Endothelial cell of umbilical vein (primary cell): ENCODE results near the gene LEO1. TPM values are rescaled to one million over a fixed set of nuclear protein-coding genes. Genes with fewer than 3 reads are reported as not detected.

ENCODE experiments used
- BruUV-seq: library from RNA; stranded (reverse); fragments of 400-500 nt; replicated peaks from 2 replicates; lab custom pipeline; 2021; lab: Mats Ljungman, UMichigan
- CTCF ChIA-PET: fragments of 300-600, 350-600 bp; sonication (Branson Sonifier 250); formaldehyde crosslinking; loops from one replicate; lab custom pipeline; 2021; ENCODE audit warnings: antibody characterized with exemption, inconsistent platforms; lab: Charles Lee
- POLR2A ChIA-PET: fragments of 300-600, 350-600 bp; sonication (Branson Sonifier 250); formaldehyde crosslinking; loops from one replicate; lab custom pipeline; 2021; ENCODE audit warnings: antibody characterized with exemption, inconsistent platforms; lab: Charles Lee
- DNase-seq: peaks from one replicate; pipeline ENCODE4 v3.0.0-alpha.2; 2011; ENCODE audit warnings: low read depth, low spot score
- FAIRE-seq: peaks from 2 replicates; lab custom pipeline; 2011; peaks lifted over from hg19 to GRCh38; lab: Jason Lieb, UNC
- H2AFZ ChIP-seq: 2 replicates; pipeline ENCODE4 v1.6.0; 2012; ENCODE audit warnings: low read depth, low read length, control low read depth, inconsistent platforms
- H3K27ac ChIP-seq: 2 replicates; pipeline ENCODE4 v1.5.1; 2011; ENCODE audit warnings: low read depth, mild to moderate bottlenecking, control low read depth, low read length, moderate library complexity; ENCODE audit not compliant: insufficient read depth
- H3K27me3 ChIP-seq, 2 experiments: 2 replicates each; pipeline versions ENCODE4 v1.6.0 to v1.6.1; 2011; ENCODE audit warnings: low read length in 2 of 2, mixed read lengths in 1 of 2; ENCODE audit not compliant: control insufficient read depth in 2 of 2, insufficient read depth in 2 of 2
- H3K36me3 ChIP-seq, 2 experiments: 2 replicates in 1 of 2; 3 replicates in 1 of 2; pipeline ENCODE4 v1.5.1; 2011; ENCODE audit warnings: low read length in 2 of 2, mild to moderate bottlenecking in 1 of 2, moderate library complexity in 1 of 2; ENCODE audit not compliant: control insufficient read depth in 2 of 2, insufficient read depth in 2 of 2; ENCODE audit errors: extremely low read depth in 1 of 2
- H3K4me1 ChIP-seq: 3 replicates; pipeline ENCODE4 v1.5.1; 2011; ENCODE audit warnings: mild to moderate bottlenecking, low read length; ENCODE audit not compliant: control insufficient read depth, insufficient read depth; ENCODE audit errors: extremely low read depth
- H3K4me2 ChIP-seq: 2 replicates; pipeline ENCODE4 v1.6.1; 2011; ENCODE audit warnings: low read length, control low read depth, mixed read lengths; ENCODE audit not compliant: insufficient read depth
- H3K4me3 ChIP-seq, 3 experiments: fragments of 200-600 bp in 1 of 3; sonication (generic), shearing (Covaris generic) in 1 of 3; replicated peaks in 1 of 3; 2 replicates each; pipeline ENCODE4 v1.5.1; 2011 to 2016; ENCODE audit warnings: control low read depth in 3 of 3, low read length in 3 of 3, mild to moderate bottlenecking in 2 of 3, inconsistent platforms in 1 of 3, low read depth in 1 of 3, moderate library complexity in 1 of 3; ENCODE audit not compliant: insufficient read depth in 1 of 3
- H3K79me2 ChIP-seq: 2 replicates; pipeline ENCODE4 v1.6.0; 2012; ENCODE audit warnings: low read length, inconsistent platforms; ENCODE audit not compliant: control insufficient read depth, insufficient read depth
- H3K9ac ChIP-seq: replicated peaks from 2 replicates; pipeline ENCODE3; 2011; ENCODE audit warnings: low read length, control low read depth; ENCODE audit not compliant: insufficient read depth; ENCODE audit errors: extremely low read depth
- H3K9me1 ChIP-seq: replicated peaks from 3 replicates; pipeline ENCODE4 v1.6.0; 2011; ENCODE audit warnings: mild to moderate bottlenecking, low read length; ENCODE audit not compliant: control insufficient read depth, insufficient read depth; ENCODE audit errors: extremely low read depth
- H3K9me3 ChIP-seq: replicated peaks from 2 replicates; pipeline ENCODE4 v1.5.1; 2012; ENCODE audit warnings: low read length, inconsistent platforms; ENCODE audit not compliant: control insufficient read depth, insufficient read depth
- H4K20me1 ChIP-seq: replicated peaks from 2 replicates; pipeline ENCODE3; 2011; ENCODE audit warnings: mild to moderate bottlenecking, low read length; ENCODE audit not compliant: control insufficient read depth, insufficient read depth; ENCODE audit errors: extremely low read depth
- CTCF ChIP-seq, 2 donors: IDR thresholded peaks; 1 replicate in 1 of 2; 2 replicates in 1 of 2; pipeline ENCODE4 v1.5.1; 2011; ENCODE audit warnings: low read length in 2 of 2, mild to moderate bottlenecking in 2 of 2, moderate library complexity in 2 of 2, control low read depth in 1 of 2, inconsistent platforms in 1 of 2, low read depth in 1 of 2; ENCODE audit not compliant: insufficient read depth in 1 of 2; ENCODE audit errors: extremely low read depth in 1 of 2
- FOS ChIP-seq: IDR thresholded peaks from 2 replicates; pipeline ENCODE4 v1.6.1; 2011; ENCODE audit warnings: mild to moderate bottlenecking, low read length, moderate library complexity, borderline replicate concordance; ENCODE audit not compliant: insufficient read depth
- GATA2 ChIP-seq: IDR thresholded peaks from 2 replicates; pipeline ENCODE4 v1.7.0; 2011; ENCODE audit warnings: low read depth, mild to moderate bottlenecking, moderate library complexity, mixed read lengths, low read length; ENCODE audit not compliant: insufficient read length, insufficient read depth
- JUN ChIP-seq: IDR thresholded peaks from 2 replicates; pipeline ENCODE4 v1.6.1; 2011; ENCODE audit warnings: borderline replicate concordance, low read depth; ENCODE audit not compliant: insufficient read length, insufficient read depth
- MAX ChIP-seq: IDR thresholded peaks from 2 replicates; pipeline ENCODE4 v1.6.1; 2011; ENCODE audit not compliant: insufficient read depth, insufficient read length
- MYC ChIP-seq: IDR thresholded peaks from one replicate; pipeline ENCODE4 v1.6.1; 2011; ENCODE audit warnings: mild to moderate bottlenecking, low read depth, low read length
- POLR2A ChIP-seq: IDR thresholded peaks from 2 replicates; pipeline ENCODE4 v1.6.1; 2012; ENCODE audit warnings: low read depth, mild to moderate bottlenecking, control low read depth, low read length
- POLR2AphosphoS5 ChIP-seq: IDR thresholded peaks from 2 replicates; pipeline ENCODE4 v1.6.1; 2012; ENCODE audit warnings: low read depth, mild to moderate bottlenecking, control low read depth, low read length, moderate library complexity; ENCODE audit not compliant: insufficient read depth
- dilution Hi-C: fragments of 300-500 bp; cut with MboI; formaldehyde crosslinking; loops from one replicate; pipeline ENCODE4 v1.15.0; 2019; ENCODE audit warnings: low sequenced_read_pairs; ENCODE audit not compliant: extremely low pct_ligation_motif_present
- intact Hi-C: fragments of 100-400 bp; cut with micrococcal nuclease; formaldehyde crosslinking; loops from one replicate; pipeline ENCODE4 v1.10.0; 2022
- polyA plus RNA-seq, 4 experiments: library from polyadenylated mRNA; depleted of rRNA in 3 of 4; stranded (reverse) in 3 of 4; unstranded in 1 of 4; fragments of >200 nt; gene quantifications; 2 replicates each; pipeline versions ENCODE4 v1.2.1 to v1.2.3, GENCODE V29; 2011 to 2012; ENCODE audit warnings: missing spikeins in 1 of 4
- total RNA-seq: library from RNA; stranded (reverse); gene quantifications from 2 replicates; pipeline ENCODE4 v1.2.3, GENCODE V29; 2021

The LEO1 gene
- total and polyA plus RNA-seq, 2 donors (not counting 3 experiments of a cell fraction or from before 2014, with no cell fraction given): 1.3 to 28.0 TPM

DNA sequence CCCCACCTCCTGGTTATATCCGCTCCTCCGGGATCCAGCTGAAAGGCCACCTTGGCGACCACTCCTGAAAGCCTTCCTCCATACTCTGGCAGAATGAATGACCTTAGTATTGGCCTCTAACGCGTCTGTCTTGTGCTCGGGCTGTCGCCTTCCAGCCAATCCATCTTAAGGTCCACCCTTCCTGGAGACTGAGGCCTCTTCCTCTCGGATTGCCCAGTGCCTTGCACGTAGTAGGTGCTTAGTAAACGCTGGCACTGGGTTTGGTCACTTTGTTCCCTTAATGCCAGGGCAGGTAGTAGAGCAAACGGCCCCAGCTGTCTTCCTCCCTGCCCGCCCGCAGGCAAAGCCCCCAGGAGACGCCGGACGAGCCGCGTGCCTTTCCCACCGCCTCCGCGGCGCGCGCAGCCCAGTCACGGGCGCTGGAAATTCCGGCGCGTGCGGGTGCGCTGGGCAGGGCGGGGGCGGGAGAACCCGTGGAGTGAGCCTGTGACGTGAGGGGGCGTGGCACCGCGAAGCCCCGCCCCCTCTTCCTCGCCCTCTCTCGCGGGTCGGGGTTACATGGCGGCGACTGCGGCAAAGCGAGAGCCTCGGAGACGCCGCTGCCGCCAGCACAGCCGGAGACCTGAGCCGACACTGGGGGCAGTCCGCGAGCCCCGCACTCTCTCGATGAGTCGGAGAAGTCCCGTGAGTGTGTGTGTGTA lies 47.3 kb upstream of the LEO1 start, which contains the start of gene MAPK6:
TSS of gene MAPK6 (plus strand) at position 527 of the 701 bp plus-strand sequence. CDS start 27,242 bp downstream, outside the sequence.
- Histone ChIP-seq H3K4me2 (peak within 1 kb of the TSS; percentile 100), H2AFZ (peak within 1 kb of the TSS; percentile 48), H3K9ac (peak within 1 kb of the TSS; percentile 99), H3K27ac (peak within 1 kb of the TSS; percentile 96), H3K79me2 (peaks cover 39% of the 10 kb centered on the region), H3K9me3 (no peaks in the 10 kb centered on the region), H3K27me3 (no peaks in the 10 kb centered on the region), H4K20me1 (no peaks in the 10 kb centered on the region), H3K4me1 (peaks cover 25% of the 10 kb centered on the region), H3K9me1 (no peaks in the 10 kb centered on the region), H3K36me3 (no peaks in the 10 kb centered on the region), H3K4me3 (peak within 1 kb of the TSS; percentile 73 to 99 (median 90))
- POLR2A ChIA-PET: no interaction called here
- intact Hi-C loops: loop anchor here (1.0 kb wide), 4 partner anchors 13 to 74 kb away; no protein-coding TSS in a partner anchor
- FAIRE-seq (peak; percentile 71), DNase-seq (peak; percentile 93)
- BruUV-seq: TSS peak; percentile 54
- CTCF ChIA-PET: interaction anchor here (1.1 kb wide), 1 partner anchor 60 kb away, joined by 4 read pairs; no protein-coding TSS in a partner anchor
- dilution Hi-C loops: no loop called here
- peak; percentile 84 for TF ChIP-seq POLR2AphosphoS5
- no peak for TF ChIP-seq FOS
- TF ChIP-seq GATA2: no peak
- TF ChIP-seq POLR2A: peak; percentile 75
- TF ChIP-seq MYC: no peak
- TF ChIP-seq MAX: peak; percentile 42

DNA sequence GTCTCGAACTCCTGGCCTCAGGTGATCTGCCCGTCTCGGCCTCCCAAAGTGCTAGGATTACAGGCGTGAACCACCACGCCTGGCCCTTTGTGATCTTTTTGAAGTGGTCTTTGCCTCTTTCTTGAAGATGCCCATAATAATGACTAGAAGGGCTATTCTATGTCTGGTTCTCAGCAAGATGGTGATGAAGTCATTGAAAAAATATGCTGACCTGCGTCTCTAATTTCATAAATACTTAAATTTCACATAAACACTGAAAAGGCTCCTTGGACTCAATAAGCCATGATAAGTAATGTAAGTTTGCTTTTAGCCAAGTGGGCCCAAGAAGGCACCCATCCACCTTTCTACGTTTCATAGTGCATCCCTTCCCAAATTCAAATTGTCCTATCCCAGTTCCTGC lies 46.7 kb upstream of the LEO1 start:
- Histone ChIP-seq H3K4me1 (peaks cover 26% of the 10 kb centered on the region), H3K27ac (peak overlapping the region; percentile 62), H3K4me3 (no peak overlapping the region), H3K4me2 (peak overlapping the region; percentile 55), H2AFZ (no peak overlapping the region), H3K9me1 (no peaks in the 10 kb centered on the region), H3K79me2 (peaks cover 33% of the 10 kb centered on the region), H3K27me3 (no peaks in the 10 kb centered on the region), H3K9ac (no peak overlapping the region), H3K9me3 (no peaks in the 10 kb centered on the region), H4K20me1 (no peaks in the 10 kb centered on the region), H3K36me3 (no peaks in the 10 kb centered on the region)
- dilution Hi-C loops (no loop called here), intact Hi-C loops (no loop called here)
- DNase-seq (no peak), FAIRE-seq (no peak)
- no peak for TF ChIP-seq MAX
- TF ChIP-seq JUN: no peak
- TF ChIP-seq POLR2AphosphoS5: no peak
- no peak for TF ChIP-seq CTCF (IDR thresholded peaks at IDR 0.05; ENCODE audit: extremely low read depth in 1 of 2, insufficient read depth in 1 of 2, low read depth in 1 of 2, low read length in 2 of 2)
- no peak for TF ChIP-seq MYC
- no TSS peak for BruUV-seq
- ChIA-PET POLR2A (no interaction called here), CTCF (interaction anchor here (1.1 kb wide), 1 partner anchor 61 kb away, joined by 4 read pairs; no protein-coding TSS in a partner anchor)
